ENCODE measurements around the gene CRYGD.

The CRYGD gene

GRCh38 chr2:208150956-208151355, 26.6 kb upstream of the CRYGD start:
- Histone ChIP-seq H3K36me3 (no peaks in the 10 kb centered on the region), H3K4me3 (ENCODE audit: low read depth in 1 of 2, low read length in 1 of 2) (no peak overlapping the region), H3K27me3 (no peaks in the 10 kb centered on the region), H3K9me3 (no peaks in the 10 kb centered on the region), H3K4me1 (ENCODE audit: control insufficient read depth in 1 of 2, insufficient read depth in 1 of 2, low read depth in 1 of 2, low read length in 1 of 2) (peaks cover 0 to 4% of the 10 kb centered on the region in 2 experiments), H3K27ac (no peak overlapping the region)
- TF ChIP-seq CTCF (IDR thresholded peaks at IDR 0.05), result no peak

- H3K9me3 ChIP-seq, result no peaks in the 10 kb centered on the region
- no peak overlapping the region for H3K4me3 ChIP-seq (ENCODE audit: low read depth in 1 of 2, low read length in 1 of 2)
- H3K27ac ChIP-seq, result no peak overlapping the region
- H3K27me3 ChIP-seq, result no peaks in the 10 kb centered on the region
- no peak for TF ChIP-seq CTCF (IDR thresholded peaks at IDR 0.05)
- H3K4me1 ChIP-seq (ENCODE audit: control insufficient read depth in 1 of 2, insufficient read depth in 1 of 2, low read depth in 1 of 2, low read length in 1 of 2), result peaks cover 0 to 4% of the 10 kb centered on the region in 2 experiments
- no peaks in the 10 kb centered on the region for H3K36me3 ChIP-seq
Measured at GRCh38 chr2:208150094-208150493, 25.8 kb upstream of the CRYGD start.

- no peaks in the 10 kb centered on the region for H3K27me3 ChIP-seq
- H3K36me3 ChIP-seq, result no peaks in the 10 kb centered on the region
- no peak for TF ChIP-seq CTCF (IDR thresholded peaks at IDR 0.05)
- peaks cover 0 to 4% of the 10 kb centered on the region in 2 experiments for H3K4me1 ChIP-seq (ENCODE audit: control insufficient read depth in 1 of 2, insufficient read depth in 1 of 2, low read depth in 1 of 2, low read length in 1 of 2)
- H3K27ac ChIP-seq, result no peak overlapping the region
- no peak overlapping the region for H3K4me3 ChIP-seq (ENCODE audit: low read depth in 1 of 2, low read length in 1 of 2)
- no peaks in the 10 kb centered on the region for H3K9me3 ChIP-seq
Measured at GRCh38 chr2:208148803-208149202, 24.5 kb upstream of the CRYGD start.

- Histone ChIP-seq H3K4me1 (ENCODE audit: control insufficient read depth in 1 of 2, insufficient read depth in 1 of 2, low read depth in 1 of 2, low read length in 1 of 2) (peaks cover 0 to 4% of the 10 kb centered on the region in 2 experiments), H3K27me3 (no peaks in the 10 kb centered on the region), H3K27ac (no peak overlapping the region), H3K9me3 (no peaks in the 10 kb centered on the region), H3K36me3 (no peaks in the 10 kb centered on the region), H3K4me3 (ENCODE audit: low read depth in 1 of 2, low read length in 1 of 2) (no peak overlapping the region)
- no peak for TF ChIP-seq CTCF (IDR thresholded peaks at IDR 0.05)
Measured at GRCh38 chr2:208147759-208148158, 23.4 kb upstream of the CRYGD start.

- no peak overlapping the region for H3K27ac ChIP-seq
- no peak overlapping the region for H3K4me3 ChIP-seq (ENCODE audit: low read depth in 1 of 2, low read length in 1 of 2)
- peaks cover 0 to 4% of the 10 kb centered on the region in 2 experiments for H3K4me1 ChIP-seq (ENCODE audit: control insufficient read depth in 1 of 2, insufficient read depth in 1 of 2, low read depth in 1 of 2, low read length in 1 of 2)
- H3K36me3 ChIP-seq, result no peaks in the 10 kb centered on the region
- no peak for TF ChIP-seq CTCF (IDR thresholded peaks at IDR 0.05)
- H3K9me3 ChIP-seq, result no peaks in the 10 kb centered on the region
- no peaks in the 10 kb centered on the region for H3K27me3 ChIP-seq
Measured at GRCh38 chr2:208147008-208147407, 22.7 kb upstream of the CRYGD start.

GRCh38 chr2:208146006-208146405, 21.7 kb upstream of the CRYGD start, which contains the start of gene CRYGB:
TSS of gene CRYGB (minus strand) at chr2:208146158. CDS start at chr2:208146120, 38 bp downstream.
- no peaks in the 10 kb centered on the region for H3K9me3 ChIP-seq
- H3K4me3 ChIP-seq (ENCODE audit: low read depth in 1 of 2, low read length in 1 of 2), result no peak within 1 kb of the TSS
- H3K27ac ChIP-seq, result no peak within 1 kb of the TSS
- H3K36me3 ChIP-seq, result no peaks in the 10 kb centered on the region
- H3K4me1 ChIP-seq (ENCODE audit: control insufficient read depth in 1 of 2, insufficient read depth in 1 of 2, low read depth in 1 of 2, low read length in 1 of 2), result peaks cover 0 to 4% of the 10 kb centered on the region in 2 experiments
- no peaks in the 10 kb centered on the region for H3K27me3 ChIP-seq
- TF ChIP-seq CTCF (IDR thresholded peaks at IDR 0.05), result no peak

Measured in neutrophil (primary cell).